ENCODE measurements around the gene SETD5.
"Not testable (repeated sequence)": the region's sequence is repeated elsewhere in the genome, so short reads cannot be mapped to it uniquely, and the experiment has no call there.

SETD5 gene

GRCh38 chr3:9474482-9474881 lies 77.1 kb downstream of the SETD5 start:
- no peak for DNase-seq

DNA sequence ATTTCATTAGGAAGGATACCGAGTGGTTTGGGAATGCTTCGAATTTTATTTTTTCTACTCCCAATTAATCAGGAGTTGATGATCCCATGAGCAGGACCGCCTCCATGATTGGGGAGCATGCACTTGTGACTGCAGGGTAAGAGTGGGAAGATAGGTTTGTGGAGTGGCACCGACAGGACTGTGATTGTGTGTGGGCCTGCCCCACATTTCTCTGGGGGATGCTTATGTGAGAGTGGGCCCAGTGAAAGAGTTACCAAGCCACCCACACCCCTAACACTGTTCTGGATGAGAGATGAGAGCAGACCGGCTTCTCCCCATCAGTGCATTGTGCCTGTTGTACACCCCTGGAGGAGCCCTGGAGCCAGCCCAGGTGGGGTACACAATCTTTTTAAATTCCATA lies 79.5 kb downstream of the SETD5 start:
- DNase-seq, result no peak

DNA sequence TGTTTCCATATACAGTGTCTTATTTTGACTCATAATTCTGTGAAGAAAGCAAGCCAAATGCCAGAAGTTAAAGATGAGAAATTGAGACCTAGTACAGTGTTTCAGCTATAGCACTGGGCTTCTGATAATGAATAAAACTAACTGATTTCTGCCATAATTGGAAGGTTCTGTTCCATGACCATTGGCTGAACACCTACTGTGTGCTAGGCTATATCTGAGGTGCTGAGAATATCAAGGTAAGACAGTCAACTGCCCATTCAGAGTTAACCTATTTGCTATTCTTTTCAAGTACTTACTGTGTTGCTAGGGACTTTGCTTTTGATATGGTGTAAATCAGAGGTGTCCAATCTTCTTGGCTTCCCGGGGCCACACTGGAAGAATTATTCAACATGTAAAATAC lies 82.8 kb downstream of the SETD5 start:
- no peak for DNase-seq

DNA sequence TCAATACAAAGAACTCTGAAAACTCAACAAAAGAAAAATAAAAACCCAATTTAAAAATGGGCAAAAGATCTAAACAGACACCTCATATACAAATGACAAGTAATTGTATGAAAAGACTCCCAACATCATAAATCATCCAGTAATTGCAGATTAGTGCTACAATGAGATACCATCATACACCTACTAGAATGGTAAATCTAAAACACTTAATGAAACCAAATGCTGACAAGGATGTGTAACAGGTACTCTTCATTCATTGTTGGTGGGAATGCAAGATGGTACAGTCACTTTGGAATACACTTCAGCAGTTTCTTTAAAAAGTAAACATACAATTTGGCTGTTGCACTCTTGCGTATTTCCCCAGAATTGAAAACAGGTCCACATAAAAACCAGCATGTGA lies 87.8 kb downstream of the SETD5 start:
- no peak for DNase-seq

- no peak for DNase-seq
Measured at GRCh38 chr3:9491506-9491905, 94.1 kb downstream of the SETD5 start.

GRCh38 chr3:9494036-9494435 lies 96.6 kb downstream of the SETD5 start:
- DNase-seq, result not testable (repeated sequence)

GRCh38 chr3:9496893-9497292 lies 99.5 kb downstream of the SETD5 start:
- DNase-seq, result no peak

GRCh38 chr3:9497821-9498565 lies 100.6 kb downstream of the SETD5 start:
- DNase-seq, result no peak

DNA sequence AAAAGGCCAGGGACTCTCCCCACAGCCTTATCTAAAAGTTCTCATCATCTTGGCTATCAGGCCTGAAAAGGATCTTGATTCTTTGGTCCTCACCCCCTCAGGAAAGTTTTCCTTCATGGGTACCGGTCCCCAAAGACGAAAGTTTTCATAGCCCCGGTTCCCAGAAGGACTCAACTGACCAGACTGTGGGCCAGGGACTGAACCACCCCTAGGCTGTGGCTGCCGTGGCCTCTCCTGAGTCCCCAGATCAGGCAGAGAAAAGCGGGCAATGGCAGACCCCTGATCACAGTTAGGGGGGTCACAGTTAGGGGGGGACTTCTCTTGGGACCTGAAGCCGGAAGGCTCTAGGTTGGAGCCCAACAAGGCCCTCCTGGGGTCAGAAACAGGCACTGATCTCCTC lies 101.4 kb downstream of the SETD5 start:
- no peak for DNase-seq

GRCh38 chr3:9499455-9500107 lies 102.2 kb downstream of the SETD5 start:
- no peak for DNase-seq

- DNase-seq, result peak; percentile 42
Measured at GRCh38 chr3:9500108-9501050, 103.0 kb downstream of the SETD5 start.

GRCh38 chr3:9501226-9501625 lies 103.8 kb downstream of the SETD5 start:
- DNase-seq, result no peak

GRCh38 chr3:9503283-9503682 lies 105.9 kb downstream of the SETD5 start:
- DNase-seq, result peak; percentile 55

DNA sequence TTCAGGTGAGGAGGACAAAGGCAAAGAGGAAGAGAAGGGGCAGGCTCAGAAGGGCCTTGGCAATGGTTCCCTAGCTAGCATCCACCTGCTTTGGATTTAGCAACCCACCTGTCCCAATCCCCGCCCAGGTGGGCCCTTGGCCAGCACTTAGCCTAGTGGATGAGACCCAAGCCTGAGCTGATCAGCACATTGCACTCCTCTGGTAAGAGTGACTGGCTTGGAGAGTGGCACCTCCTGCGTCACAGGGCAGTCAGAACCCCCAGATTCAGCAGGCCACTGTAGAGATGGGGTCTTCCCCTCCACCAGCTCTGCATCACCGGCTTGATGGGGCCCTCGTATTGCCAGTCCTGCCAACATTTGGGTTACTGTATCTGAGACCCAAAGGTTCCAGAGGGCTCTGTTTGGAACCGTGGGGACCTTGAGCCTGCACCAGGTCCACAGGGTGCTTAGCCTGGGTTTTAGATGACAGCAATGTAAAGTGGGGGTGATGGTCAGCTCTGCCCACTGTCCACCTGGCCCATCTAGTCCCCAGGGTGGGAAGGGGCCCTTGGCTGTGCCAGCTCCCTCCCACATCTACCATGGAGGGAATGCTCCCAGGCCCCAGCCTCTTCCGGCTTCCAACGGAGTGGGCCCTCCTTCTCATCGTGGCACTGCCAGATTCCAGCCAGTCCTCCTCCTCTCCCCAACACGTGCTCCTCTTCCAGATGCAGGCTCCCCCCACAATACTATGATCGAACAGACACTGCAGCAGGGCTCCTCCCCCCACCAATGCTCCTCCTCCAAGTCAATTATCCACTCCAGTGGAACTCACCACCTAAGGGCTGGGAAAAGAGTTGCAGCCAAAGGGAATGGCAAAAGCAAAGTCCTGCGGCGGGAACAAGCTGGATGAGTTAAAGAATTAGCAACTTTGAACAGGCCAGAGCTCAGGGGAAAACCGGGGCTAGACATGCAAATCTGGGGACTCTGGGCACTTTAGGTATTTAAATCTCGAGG lies 110.5 kb downstream of the SETD5 start:
- no peak for DNase-seq

DNA sequence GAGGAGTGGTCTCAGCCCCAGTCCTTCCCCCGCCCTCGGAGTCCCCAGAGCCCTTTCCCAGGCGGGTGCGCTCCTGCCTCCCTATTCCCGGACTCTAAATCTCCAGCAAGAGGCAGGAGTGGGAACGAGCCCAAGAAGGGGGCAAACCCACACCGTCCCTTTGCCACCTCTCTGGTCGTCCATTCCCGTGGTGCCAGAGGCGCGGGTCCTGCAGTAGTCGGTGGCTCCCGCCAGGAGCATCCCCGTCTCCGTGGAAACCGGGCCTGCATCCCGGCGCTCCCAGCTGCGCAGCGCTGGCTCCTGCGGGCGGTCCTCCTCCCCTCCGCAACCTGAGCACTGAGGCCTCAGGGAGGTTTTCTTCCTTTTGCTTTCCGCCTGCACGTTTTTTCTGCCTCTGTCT lies 111.4 kb downstream of the SETD5 start:
- no peak for DNase-seq

DNA sequence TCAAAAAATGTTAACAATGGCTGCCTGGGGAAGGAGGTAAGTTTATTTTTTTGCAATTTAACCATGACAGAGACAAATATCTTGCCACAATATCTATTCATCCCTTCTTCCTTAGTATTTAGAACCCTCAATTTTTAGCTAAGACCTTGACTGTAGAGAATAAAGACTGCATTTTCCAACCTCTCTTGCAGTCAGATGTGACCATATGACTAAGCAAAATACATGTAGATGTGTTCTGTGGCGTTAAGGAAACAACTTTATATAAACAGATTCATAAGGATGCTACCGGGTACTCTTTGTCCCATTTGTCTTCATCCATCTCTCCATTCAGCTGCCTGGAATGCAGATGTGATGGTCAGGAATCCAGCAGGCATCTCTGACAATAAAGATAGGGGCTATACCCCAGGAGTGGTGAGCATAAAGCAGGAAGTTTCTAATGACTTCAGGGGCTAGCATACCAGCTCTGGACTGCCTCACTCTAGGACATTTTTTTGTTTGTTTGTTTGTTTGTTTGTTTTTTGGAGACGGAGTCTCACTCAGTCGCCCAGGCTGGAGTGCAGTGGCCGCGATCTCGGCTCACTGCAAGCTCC lies 115.1 kb downstream of the SETD5 start:
- no peak for DNase-seq

DNA sequence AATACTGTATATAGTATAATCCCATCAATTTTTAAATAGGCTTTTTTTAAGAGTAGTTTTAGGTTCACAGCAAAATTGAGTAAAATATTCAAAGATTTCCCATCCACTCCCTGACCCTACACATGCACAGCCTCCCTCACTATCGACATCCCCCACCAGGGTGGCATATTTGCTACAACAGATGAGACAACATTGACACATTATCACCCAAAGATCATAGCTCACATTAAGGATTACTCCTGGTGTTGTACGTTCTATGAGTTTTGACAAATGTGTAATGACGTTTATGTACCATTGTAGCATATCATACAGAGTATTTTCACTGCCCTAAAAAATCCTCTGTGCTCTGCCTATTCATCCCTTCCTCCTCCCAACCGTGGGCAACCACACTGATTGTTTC lies 116.9 kb downstream of the SETD5 start:
- DNase-seq, result no peak

GRCh38 chr3:9514956-9515355 lies 117.5 kb downstream of the SETD5 start:
- no peak for DNase-seq

GRCh38 chr3:9525078-9525477 lies 127.7 kb downstream of the SETD5 start:
- DNase-seq, result no peak

Data from CD4-positive, alpha-beta T cell treated with Interleukin-15 for 1 hour (primary cell).